22Rv1 (cell line): Measurements from ENCODE around the gene PDXK.

Experiments
- H3K27ac ChIP-seq: fragments of 450-650 bp; 2 replicates; pipeline ENCODE4 v1.5.1; 2017
- ZFX ChIP-seq: fragments of 450-650 bp; IDR thresholded peaks from 2 replicates; pipeline ENCODE4 v1.6.1; 2017; ENCODE audit warnings: antibody characterized with exemption, borderline replicate concordance
- TF ChIP-seq, protein P1 (sequence below): fragments of 450-650 bp; IDR thresholded peaks from 2 replicates; pipeline ENCODE4 v1.5.1; 2017; ENCODE audit warnings: mild to moderate bottlenecking

The PDXK gene

DNA sequence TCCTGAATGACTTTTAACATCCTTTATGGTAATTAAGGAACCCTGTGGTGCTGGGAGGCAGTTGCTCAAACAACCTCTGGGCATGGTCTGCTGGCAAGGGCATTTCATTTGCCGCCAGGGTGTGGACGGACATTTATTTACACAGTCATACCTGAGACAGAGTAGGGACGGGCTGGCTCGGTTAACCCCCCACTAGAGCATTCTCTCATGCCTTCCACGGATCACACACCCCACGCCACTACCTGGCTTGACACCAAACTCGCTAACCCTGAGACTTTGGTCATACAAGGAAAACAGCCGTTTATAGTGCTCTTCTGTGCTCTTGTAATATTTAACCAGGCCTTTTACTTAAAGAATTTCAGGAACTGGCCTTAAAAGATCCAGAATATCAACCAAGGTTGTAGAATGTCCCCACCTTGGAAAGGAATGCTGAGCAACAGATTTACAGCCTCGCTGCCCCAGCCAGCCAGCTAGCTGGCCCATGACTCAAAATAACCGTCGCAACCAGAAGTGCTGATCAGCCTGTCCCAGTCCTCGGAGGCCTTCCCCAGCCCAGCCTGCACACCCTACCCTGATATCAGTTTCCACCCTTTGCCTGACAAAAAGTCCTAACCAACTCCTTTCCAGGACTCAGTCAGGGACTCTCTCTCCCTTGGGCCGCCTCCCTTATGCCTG, 6.5 kb upstream of the PDXK start:
- peak overlapping the region; percentile 83 for H3K27ac ChIP-seq

DNA sequence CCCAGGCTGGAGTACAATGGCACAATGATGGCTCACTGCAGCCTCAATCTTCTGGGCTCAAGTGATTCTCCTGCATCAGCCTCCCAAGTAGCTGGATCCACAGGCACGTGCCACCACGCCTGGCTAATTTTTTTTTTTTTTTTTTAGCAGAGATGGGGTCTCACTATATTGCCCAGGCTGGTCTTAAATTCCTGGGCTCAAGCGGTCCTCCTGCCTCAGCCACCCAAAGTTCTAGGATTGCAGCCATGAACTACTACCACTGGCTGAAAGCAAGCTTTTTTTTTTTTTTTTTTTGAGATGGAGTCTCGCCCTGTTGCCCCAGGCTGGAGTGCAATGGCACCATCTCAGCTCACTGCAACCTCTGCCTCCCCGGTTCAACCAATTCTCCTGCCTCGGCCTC, 5.8 kb upstream of the PDXK start:
- peak overlapping the region; percentile 83 for H3K27ac ChIP-seq

More for the DNA sequence above, 6.5 kb upstream of the PDXK start:
- TF ChIP-seq, protein P1, sequence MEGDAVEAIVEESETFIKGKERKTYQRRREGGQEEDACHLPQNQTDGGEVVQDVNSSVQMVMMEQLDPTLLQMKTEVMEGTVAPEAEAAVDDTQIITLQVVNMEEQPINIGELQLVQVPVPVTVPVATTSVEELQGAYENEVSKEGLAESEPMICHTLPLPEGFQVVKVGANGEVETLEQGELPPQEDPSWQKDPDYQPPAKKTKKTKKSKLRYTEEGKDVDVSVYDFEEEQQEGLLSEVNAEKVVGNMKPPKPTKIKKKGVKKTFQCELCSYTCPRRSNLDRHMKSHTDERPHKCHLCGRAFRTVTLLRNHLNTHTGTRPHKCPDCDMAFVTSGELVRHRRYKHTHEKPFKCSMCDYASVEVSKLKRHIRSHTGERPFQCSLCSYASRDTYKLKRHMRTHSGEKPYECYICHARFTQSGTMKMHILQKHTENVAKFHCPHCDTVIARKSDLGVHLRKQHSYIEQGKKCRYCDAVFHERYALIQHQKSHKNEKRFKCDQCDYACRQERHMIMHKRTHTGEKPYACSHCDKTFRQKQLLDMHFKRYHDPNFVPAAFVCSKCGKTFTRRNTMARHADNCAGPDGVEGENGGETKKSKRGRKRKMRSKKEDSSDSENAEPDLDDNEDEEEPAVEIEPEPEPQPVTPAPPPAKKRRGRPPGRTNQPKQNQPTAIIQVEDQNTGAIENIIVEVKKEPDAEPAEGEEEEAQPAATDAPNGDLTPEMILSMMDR = no peak
- TF ChIP-seq ZFX = no peak

DNA sequence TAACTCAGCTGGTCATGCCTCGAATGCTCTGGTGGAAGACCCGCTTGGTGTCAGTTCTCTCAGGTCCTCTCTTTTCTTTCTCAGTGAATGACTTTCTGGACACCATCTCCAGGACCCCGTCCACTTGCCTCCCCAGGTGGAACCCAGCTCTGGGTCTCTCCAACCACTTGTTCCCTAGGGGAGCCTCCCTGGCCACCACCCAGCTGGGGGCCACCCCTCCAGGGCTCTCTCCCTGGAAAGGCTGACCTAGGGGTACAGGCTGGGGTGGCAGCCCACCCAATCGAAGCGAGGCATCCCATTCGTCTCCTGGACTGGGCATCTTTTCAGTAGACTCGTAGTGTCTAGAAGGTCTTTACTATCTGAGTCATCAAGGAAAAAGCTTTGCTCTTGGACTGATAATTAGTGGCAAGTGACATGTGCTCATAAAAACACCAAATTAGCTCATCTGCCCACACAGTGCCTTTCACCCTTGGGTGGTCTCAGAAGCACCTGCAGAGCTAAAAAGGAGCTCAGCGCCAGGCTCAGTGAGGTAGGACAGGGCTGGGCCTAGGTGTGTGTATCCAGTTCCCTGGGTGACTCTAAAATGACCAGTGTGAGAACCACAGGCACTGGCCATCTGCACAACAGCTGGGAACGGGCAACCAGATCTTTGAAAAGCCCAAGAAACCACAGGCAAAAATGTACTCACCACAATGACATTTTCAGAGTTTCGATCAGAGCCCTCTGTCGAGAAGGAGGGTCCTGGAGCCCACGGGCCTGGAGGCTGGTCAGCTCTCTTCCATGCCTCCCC, 2.4 kb upstream of the PDXK start:
- H3K27ac ChIP-seq = no peak overlapping the region
- TF ChIP-seq, protein P1 = no peak
- no peak for TF ChIP-seq ZFX

DNA sequence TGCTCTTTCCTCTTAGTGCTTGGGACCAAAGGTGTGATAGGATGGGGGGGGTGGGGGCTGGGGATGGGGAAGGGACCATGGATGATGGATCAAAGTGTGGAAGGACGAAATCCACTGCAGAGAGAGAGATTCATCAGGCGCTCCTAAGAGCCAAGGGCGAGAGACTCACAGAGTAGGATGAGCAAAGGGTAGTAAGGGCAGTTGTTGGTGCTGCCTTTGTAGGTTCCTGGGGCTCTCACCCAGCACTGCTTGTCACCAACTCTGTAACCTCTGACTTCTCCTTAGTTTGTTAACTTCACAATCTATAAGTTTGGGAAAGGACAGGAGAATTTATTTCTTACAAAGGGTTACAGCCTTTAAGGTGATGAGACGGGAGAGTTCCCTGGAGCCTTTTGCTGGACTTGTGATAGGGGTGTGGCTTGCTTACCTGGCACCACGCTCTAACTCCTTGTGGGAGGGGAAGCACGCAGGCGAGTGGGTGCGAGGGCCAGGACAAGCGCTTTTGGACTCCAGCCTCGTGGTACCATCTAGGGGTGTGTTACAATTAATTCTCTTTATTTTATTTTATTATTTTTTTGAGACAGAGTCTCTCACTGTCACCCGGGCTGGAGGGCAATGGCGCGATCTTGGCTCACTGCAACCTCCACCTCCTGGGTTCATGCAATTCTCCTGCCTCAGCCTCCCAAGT, 1.6 kb upstream of the PDXK start:
- H3K27ac ChIP-seq = no peak overlapping the region
- TF ChIP-seq, protein P1 = no peak
- no peak for TF ChIP-seq ZFX

DNA sequence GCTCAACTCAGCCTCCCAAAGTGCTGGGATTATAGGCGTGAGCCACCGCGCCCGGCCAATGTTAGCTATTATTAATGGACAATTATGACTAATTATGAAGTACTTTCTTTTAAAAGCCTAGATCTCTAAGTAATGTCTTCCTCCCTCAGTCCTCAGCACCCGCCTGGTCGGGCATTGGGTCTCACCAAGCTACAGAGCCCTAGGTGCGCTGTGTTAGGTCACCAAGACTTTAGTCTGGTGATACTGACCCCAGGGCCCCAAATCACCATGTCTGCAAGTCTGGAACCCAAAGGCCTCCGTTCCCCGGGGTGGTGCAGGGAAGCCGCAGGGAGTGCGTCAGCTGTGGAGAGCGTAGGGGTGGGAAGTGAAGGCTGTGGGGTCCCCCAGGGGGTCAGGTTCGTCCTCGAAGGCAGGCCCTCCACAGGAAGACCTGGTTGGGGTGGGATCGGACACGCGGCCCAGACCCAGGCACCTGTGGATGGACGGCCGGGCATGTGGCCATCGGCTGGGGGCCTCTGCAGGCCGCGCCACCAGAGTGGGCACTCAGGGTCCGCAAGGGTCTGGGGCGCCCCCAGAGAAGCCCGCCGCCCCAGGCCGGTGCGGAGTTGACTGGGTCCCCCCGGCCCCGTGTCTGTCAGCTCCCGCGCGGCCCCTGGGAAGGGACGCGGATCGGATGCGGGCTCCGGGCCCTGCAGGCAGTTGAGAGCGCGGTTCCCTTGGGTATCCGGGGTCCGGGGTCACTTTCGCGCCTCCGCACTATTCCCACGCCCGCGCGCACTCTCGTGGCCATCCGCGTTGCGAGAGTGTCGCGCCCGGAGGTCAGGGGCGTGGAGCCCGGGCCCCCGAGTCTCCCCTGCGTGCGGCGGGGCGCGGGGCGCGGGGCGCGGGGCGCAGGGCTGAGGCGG, 710 bp upstream of the PDXK start:
- no peak for TF ChIP-seq ZFX
- TF ChIP-seq, protein P1 = no peak
- H3K27ac ChIP-seq = peak overlapping the region; percentile 83

DNA sequence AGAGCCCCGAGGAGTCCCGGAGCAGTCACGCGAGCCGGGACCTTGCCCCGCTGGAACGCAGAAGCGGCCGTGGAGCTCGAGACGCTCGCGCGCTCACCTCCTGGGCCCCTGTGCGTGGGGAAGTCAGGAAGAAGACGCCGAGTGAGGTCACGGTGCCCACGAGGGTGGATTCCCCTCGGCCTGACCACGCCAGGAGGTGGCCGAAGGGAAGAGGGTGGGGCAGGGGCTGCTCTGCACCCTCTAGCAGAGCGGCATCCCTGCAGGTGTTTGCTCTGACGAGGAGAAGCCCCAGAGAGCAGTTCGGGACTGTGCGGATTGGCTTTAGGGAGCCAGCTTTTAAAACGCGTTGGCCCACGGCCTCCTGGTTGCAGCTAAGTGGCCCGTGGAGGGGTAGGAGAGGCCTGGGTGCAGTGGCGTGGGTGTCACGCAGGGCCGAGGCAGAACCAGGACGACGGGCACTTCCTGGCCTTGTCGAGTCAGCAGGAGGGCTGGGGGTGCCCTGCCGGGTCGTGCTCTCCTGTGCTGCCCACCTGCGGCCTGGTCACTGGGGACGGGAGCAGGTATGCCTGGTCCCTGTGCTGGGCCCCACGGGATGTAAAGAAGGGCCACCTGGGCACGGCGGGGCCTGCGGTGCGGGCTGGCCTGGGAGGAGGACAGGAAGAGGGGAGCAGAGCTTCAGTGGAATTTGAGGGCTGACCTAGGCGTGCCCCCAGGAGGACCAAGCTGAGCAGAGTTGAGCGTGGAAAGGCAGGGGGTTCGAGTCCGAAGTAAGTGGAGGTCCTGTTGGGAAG, 1.0 kb downstream of the PDXK start:
- peak overlapping the region; percentile 83 for H3K27ac ChIP-seq
- TF ChIP-seq, protein P1 = no peak
- no peak for TF ChIP-seq ZFX
